DMS53 (cell line): Measurements from ENCODE around the gene GBP6.
"Not testable (repeated sequence)": the region's sequence is repeated elsewhere in the genome, so short reads cannot be mapped to it uniquely, and the experiment has no call there.

Experiments
- DNase-seq: peaks from one replicate; lab custom pipeline; 2025; lab: John Stamatoyannopoulos, UW

Gene GBP6

DNA sequence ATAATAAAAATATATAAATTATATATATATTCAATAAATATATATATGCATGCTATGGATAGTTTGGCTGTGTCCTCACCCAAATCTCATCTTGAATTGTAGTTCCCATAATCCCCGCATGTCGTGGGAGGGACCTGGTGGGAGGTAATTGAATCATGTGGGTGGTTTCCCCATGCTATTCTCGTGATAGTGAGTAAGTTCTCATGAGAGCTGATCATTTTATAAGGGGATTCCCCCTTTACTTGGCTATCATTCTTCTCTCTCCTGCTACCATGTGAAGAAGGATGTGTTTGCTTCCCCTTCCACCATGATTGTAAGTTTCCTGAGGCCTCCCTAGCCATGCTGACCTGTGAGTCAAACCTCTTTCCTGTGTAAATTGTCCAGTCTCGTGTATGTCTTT lies 10.0 kb downstream of the GBP6 start:
- not testable (repeated sequence) for DNase-seq

DNA sequence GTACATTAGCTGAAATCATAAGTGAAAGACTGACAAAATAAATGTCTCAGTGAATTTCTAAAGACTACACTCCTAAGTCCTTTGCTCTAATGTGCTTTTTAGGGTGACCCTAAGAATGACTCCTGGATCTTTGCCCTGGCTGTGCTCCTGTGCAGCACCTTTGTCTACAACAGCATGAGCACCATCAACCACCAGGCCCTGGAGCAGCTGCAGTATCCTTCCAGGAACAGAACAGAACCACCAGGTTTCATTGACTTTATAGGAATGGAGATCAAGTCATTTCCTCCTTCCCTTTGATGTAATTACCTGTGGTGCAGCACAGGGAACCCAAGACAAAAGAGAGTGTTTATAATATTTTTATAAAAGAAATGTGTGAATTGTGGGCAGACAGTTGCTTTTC lies 14.1 kb downstream of the GBP6 start:
- no peak for DNase-seq

DNA sequence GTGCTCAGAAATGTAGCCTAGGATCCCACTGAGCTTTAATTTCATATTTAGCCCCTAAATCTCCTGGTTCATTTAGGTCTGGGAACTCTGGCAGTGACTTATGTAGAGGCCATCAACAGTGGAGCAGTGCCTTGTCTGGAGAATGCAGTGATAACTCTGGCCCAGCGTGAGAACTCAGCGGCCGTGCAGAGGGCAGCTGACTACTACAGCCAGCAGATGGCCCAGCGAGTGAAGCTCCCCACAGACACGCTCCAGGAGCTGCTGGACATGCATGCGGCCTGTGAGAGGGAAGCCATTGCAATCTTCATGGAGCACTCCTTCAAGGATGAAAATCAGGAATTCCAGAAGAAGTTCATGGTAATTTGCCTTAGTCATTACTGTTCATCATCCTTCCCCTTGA lies 17.8 kb downstream of the GBP6 start:
- peak; percentile 7 for DNase-seq

DNA sequence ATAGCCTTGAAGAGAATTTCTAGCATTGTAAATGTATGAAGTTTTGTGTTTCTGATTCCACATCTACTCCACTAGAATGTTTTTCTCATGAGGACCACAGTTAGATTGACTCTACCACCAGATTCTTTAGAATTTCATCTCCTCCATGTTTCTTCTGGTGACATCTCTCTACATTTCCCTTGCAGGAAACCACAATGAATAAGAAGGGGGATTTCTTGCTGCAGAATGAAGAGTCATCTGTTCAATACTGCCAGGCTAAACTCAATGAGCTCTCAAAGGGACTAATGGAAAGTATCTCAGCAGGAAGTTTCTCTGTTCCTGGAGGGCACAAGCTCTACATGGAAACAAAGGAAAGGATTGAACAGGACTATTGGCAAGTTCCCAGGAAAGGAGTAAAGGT lies 18.6 kb downstream of the GBP6 start:
- DNase-seq, result no peak

DNA sequence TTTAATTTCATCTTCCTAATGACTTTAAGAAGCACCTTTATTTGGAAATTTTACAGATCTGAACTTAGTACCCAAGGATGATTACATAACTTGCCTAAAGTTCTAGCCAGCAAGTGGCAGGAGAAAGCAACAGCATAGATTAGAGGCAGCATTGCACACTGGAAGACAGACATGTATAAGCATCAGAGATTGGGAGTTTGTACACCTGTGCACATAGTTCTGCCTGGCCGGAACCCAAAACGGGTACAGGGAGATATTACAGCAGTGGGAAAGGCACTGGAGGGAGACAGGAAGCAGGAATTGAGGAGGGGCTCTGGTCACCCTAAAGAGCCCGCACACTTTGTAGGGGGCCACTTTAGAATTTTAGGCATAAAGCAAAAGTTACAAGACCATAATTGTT lies 19.3 kb downstream of the GBP6 start:
- no peak for DNase-seq

DNA sequence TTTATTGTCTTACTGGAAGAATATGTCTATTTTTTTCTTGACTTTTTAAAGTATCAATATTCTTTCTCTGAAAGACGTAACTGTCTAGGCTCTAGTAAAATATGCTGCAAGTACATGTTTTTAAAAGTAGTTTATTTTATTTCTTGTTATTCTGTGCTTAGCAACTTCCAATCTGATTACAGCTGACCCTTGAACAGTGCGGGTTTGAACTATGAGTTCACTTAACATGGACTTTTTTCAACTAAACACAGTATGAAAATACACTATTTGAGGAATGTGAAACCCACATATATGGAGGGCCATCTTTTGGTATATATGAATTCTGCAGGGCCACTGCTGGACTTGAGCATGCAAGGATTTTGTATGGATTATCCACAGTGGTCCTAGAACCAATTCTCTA lies 26.8 kb downstream of the GBP6 start:
- no peak for DNase-seq

DNA sequence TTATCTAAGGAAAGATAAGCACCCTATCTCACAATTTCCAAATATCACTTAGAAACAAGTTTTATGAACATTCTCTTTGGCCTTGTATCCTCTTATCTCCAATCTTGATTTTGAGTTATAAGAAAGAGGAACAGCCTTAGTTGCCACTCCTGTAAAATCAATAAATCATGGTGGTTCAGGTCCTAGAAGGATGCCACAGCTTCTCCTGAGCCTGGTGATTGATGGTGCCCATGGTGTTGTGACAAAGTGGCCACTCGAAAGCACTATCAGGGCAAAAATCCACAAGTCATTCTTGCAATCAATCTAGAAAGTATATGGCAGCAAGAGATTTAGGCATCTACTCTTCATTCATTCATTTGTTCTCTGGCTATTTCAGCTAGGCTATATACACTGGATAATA lies 27.8 kb downstream of the GBP6 start:
- DNase-seq, result no peak

DNA sequence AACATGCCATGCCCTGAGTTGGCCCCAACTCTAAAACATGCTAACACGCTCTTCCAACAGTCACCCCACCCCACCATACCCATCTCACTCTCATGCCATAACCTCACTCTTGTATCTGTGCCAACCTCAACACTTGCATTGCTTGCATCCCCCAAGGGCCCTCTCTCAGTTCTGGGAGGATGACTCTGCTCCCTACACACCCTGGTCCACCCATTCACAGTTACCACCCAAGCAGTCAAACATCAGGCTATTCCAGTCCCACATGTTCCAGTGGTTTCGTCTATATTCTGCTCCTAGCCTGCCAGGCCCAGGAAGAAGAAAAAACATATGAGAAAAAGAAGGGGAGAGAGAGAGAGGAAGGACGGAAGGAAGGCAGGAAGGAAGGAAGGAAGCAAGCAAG lies 31.0 kb downstream of the GBP6 start:
- DNase-seq, result no peak

DNA sequence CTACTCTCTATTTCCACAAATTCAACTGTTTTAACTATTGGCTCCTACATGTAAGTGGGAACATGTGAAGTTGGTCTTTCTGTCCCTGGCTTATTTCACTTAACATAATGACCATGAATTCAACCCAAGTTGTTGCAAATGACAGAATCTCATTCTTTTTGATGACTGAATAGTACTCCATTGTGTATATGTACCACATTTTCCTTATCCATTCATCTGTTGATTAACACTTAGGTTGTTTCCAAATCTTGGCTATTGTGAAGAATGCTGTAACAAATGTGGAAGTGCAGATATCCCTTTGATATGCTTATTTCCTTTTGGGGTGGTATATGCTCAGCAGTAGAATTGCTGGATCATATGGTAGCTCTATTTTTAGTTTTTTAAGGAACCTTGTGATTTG lies 33.0 kb downstream of the GBP6 start:
- DNase-seq, result no peak

DNA sequence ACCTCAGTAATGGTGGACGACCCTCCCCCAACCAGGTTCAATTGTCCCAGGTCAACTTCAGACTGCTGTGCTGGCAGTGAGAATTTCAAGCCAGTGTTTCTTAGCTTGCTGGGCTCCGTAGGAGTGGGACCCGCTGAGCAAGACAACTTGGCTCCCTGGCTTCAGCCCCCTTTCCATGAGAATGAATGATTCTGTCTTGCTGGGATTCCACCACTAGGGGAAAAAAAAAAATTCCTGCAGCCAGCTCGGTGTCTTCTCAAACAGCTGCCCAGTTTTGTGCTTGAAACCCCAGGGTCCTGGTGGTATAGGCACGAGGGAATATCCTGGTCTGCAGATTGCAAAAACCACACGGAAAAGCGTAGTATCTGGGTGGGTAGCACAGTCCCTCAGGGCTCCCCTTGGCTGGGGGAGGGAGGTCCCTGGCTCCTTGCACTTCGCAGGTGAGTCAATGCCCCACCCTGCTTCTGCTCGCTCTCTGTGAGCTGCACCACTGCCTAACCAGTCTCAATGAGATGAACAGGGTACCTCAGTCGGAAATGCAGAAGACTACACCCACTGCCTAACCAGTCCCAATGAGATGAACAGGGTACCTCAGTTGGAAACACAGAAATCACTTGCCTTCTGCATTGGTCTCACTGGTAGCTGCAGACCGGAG lies 41.5 kb downstream of the GBP6 start:
- no peak for DNase-seq

DNA sequence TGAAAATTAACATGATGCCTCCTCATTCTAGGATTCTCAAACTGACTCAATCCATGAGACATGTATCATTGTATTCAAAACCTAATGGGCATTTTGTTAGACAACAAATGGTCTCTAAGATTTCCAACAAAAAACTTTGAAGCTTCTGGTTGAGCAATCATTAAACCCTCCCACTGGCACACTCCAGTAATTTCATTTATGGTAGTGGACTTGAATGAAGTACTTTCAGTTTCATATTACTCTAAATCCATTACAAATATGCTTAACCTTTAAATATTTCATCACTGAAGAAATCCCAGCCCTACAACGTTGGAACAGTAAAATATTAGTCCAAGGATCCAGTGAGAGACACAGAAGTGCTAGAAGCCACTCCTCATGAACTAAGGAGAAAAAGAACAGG lies 43.5 kb downstream of the GBP6 start:
- DNase-seq, result no peak

DNA sequence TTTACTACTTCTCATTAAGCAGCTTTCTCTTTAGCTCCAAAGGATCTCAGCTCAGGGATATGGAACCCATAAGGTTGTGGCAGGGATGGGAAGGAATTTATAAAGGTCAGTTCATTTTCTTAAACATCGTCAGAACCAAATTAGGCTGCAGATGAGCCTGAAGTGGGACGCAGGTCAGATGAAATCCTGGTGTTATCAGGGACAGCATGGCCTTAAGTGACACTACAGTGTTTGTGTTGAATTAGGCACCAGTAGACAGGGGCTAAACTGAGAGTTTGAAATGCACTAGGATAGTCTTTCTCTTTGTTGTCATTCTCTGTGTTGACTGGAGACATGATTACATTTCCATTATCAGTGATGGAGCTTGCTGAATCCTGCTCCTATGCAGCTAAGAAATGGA lies 43.9 kb downstream of the GBP6 start:
- DNase-seq, result not testable (repeated sequence)

DNA sequence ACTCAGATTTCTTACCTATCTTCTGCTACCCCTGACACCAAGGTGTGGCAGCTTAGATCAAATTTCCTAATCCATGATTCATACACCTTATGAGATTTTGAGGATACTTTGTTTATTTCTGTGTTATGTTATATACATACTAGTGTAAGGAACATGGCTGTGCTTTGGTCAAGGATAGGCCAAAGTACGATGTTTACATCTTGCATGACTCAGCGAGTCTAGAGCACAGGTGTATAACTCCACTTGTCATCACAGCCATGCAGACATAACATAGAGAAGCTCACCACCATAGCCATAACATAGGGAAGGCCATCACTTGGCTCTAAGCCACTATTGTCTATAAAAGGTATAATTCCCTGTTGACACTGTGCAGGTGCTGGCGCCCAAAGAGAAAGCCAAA lies 61.2 kb downstream of the GBP6 start:
- peak; percentile 99 for DNase-seq

DNA sequence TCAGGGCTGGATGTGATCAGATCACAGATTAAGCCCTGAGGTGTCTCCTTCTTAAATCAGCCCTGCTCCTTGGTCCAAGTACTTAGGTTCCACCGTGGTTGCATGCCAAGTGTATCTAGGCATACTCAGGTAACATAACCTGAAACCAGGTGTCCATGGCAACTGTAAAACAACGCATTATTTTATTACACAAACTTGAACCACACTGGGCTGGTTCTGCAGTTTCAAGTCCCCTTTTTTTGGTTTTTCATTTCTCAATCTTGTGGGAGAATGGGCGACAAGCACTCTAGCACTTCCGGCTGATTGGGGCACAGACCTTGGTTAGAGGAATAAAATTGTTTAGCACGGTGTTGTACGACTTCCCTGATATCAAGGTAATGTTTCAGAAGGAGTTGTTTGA lies 65.2 kb downstream of the GBP6 start:
- peak; percentile 19 for DNase-seq

DNA sequence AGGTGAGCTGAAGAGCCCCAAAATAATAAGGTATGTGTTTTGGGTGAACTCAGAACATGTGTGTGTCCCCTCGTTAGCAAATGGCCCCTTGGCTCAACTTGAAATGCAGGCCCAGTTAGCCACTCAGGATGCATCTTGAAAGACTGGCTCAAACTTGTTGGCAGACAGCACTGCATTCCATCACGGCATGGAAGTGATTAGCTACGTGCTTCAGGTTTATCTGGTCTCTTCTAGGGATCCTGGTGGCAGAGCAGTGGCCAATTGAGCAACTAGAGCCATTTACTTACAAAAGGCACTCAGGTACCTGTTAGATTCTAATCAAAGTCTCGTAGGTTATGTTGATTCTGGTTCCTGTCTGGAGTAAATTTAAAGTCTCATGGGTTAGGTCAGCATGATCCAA lies 65.8 kb downstream of the GBP6 start:
- not testable (repeated sequence) for DNase-seq

DNA sequence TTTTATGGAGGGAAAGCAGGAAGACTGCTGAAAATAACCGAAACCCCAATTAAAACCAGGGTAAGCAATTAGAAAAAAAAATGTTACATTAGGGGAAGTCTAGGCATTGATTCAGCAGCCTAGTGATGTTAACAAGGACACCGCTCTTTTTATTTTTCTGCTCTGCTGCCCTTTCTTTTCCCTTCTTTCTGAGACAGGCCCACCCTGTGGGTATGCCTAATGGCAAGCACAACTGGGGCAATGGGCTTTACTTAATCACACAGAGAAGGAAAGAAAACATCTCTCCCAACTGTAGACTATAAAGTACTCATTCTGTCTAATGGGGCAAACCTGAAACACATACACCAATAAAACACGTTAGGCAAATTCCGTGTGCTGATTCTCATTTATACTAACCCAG lies 69.6 kb downstream of the GBP6 start:
- no peak for DNase-seq

DNA sequence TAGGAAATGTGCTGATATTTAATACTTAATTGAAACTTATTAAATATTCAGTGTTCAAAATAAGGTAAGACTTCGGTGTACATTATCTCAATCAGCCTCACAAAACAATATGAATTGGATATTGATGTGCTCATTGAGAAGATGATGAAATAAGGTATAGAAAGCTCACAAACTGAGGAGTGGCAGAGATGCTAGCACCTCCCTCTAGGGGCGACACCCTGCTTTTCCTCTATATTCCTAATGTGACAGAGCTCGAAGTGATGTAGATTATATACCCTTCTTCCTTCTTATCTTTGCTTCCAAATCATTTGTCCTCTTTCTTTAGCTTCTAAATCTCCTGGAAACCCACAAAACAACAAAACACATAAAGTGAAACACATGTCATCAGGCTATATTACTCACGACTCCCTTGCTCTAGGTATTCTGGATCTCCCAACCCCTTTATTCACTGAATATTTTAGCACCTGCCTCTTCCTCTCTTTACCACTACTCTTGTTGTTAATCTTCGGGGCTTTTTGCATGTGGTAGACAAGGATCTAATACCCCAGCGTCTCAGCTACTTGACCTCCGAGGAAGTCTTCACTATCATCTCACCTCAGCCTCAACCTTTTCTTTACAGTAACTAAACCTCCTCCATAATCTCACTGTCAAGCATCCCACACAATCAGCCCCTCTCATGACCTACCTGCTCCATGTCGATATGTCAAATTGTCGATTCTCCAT lies 70.4 kb downstream of the GBP6 start:
- not testable (repeated sequence) for DNase-seq
